Measurements from ENCODE around the gene CCDC12. TPM values are rescaled to one million over a fixed set of nuclear protein-coding genes. Genes with fewer than 3 reads are reported as not detected.

Gene CCDC12
- total RNA-seq, 1 experiment from 2014 or later, result 44.2 TPM

DNA sequence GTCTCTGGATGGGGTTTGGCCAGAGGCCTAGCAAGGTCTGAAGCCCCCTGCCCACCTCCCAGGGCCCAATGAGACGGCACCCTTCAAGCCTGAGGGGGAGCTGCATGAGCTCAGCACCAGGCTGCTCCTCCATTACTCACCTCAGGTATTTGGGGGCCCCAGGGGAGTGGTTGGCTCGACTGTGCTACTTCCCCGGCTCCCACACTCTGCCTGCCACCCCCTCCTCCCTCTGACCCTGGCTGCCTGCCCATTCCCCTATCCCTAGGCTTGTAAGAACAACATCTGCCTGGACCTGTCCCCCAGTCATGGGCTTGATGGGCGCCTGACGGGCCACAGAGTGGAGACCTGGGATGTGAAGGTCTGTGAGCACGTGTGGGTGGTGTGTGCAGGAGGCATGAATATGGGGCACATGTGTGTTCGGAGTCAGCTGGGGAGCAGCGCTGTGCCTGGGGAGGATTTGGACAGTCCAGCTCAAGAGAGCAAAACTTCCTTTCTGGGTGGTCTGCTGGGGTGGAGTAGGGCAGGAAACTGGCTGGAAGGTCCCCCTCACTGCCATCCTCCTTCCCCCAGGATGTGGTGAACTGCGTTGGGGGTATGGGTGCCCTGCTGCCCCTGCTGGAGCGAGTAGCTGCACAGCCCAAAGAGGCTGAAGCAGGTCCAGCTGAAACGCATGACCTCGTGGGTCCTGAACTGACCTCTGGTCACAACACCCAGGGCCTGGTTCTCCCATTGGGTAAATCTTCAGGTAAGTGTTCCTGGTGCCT lies 20.3 kb upstream of the CCDC12 start:
- no peak for ATAC-seq

DNA sequence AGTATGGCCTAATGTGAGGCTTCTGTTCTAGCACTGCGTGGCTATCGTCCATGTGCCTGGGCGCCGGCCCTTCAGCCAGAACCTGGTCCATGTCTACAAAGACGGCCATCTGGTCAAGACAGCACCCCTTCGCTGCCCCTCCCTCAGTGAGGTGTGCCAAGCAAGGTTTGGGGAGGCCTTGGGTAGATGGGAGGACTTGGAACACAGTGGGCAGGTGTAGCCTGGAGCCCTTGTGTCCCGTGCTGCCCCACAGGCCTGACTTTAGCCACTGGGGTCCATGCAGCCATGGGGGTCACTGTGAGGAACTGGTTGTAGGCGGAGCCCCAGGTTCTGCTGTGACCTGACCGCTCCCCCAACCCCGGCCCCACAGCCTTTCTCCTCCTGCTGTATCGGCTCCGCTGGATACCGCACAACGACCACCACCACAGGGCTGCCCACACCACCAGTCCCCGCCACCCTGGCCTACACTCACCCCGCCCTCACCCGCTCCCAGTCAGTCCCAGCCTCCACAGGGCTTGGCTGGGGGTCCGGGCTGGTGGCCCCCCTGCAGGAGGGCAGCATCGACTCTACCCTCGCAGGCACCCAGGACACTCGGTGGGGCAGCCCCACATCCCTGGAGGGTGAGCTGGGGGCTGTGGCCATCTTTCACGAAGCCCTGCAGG lies 19.5 kb upstream of the CCDC12 start:
- Histone ChIP-seq H3K4me1 (ENCODE audit: insufficient read depth, low read length) (peaks cover 9% of the 10 kb centered on the region), H3K36me3 (ENCODE audit: low read depth, low read length) (peaks cover 3% of the 10 kb centered on the region; the same call in 1 of the 2 replicates), H3K79me2 (ENCODE audit: low read length) (no peaks in the 10 kb centered on the region), H3K27ac (ENCODE audit: low read length) (no peak overlapping the region), H3K4me2 (ENCODE audit: low read length) (no peak overlapping the region), H3K4me3 (ENCODE audit: low read length) (no peak overlapping the region), H2AFZ (ENCODE audit: low read length) (no peak overlapping the region), H3K9ac (ENCODE audit: low read length) (no peak overlapping the region), H3K27me3 (ENCODE audit: low read length) (no peaks in the 10 kb centered on the region), H4K20me1 (ENCODE audit: low read length) (no peaks in the 10 kb centered on the region), H3K9me3 (ENCODE audit: low read length) (no peaks in the 10 kb centered on the region), H3K9me2 (replicated peaks; ENCODE audit: low read length) (no peaks in the 10 kb centered on the region), H3F3A (ENCODE audit: low read length, unreplicated experiment) (no peaks in the 10 kb centered on the region)
- POLR2A ChIA-PET (ENCODE audit: unreplicated experiment), result no interaction called here
- intact Hi-C loops (cut with micrococcal nuclease), result loop anchor here (5.0 kb wide), 1 partner anchor 74 kb away; no protein-coding TSS in a partner anchor
- no peak for ATAC-seq
- no TSS peak for BruUV-seq (replicated peaks)
- DNase-seq, result no peak
- CTCF ChIA-PET, result no interaction called here
- TF ChIP-seq CTCF (conservative IDR thresholded peaks at IDR 0.05; ENCODE audit: low read depth, low read length) (no peak), EZH2 (IDR thresholded peaks at IDR 0.05; ENCODE audit: low read length, unreplicated experiment) (no peak), EZH2phosphoT487 (IDR thresholded peaks at IDR 0.05; ENCODE audit: borderline replicate concordance, low read length) (no peak)

More for the DNA sequence above, 20.3 kb upstream of the CCDC12 start:
- CTCF ChIA-PET, result interaction anchor here (0.5 kb wide), 1 partner anchor 56 kb away, joined by 4 read pairs; no protein-coding TSS in a partner anchor
- Histone ChIP-seq H3K9ac (ENCODE audit: low read length) (no peak overlapping the region), H3K4me2 (ENCODE audit: low read length) (no peak overlapping the region), H3K9me3 (ENCODE audit: low read length) (no peaks in the 10 kb centered on the region), H3F3A (ENCODE audit: low read length, unreplicated experiment) (no peaks in the 10 kb centered on the region), H4K20me1 (ENCODE audit: low read length) (no peaks in the 10 kb centered on the region), H3K79me2 (ENCODE audit: low read length) (no peaks in the 10 kb centered on the region), H2AFZ (ENCODE audit: low read length) (no peak overlapping the region), H3K4me3 (ENCODE audit: low read length) (no peak overlapping the region), H3K27ac (ENCODE audit: low read length) (no peak overlapping the region), H3K4me1 (ENCODE audit: insufficient read depth, low read length) (peaks cover 9% of the 10 kb centered on the region), H3K36me3 (ENCODE audit: low read depth, low read length) (peaks cover 10% of the 10 kb centered on the region; the same call in 1 of the 2 replicates), H3K9me2 (replicated peaks; ENCODE audit: low read length) (no peaks in the 10 kb centered on the region), H3K27me3 (ENCODE audit: low read length) (no peaks in the 10 kb centered on the region)
- intact Hi-C loops (cut with micrococcal nuclease), result loop anchor here (5.0 kb wide), 1 partner anchor 75 kb away; no protein-coding TSS in a partner anchor
- TF ChIP-seq CTCF (conservative IDR thresholded peaks at IDR 0.05; ENCODE audit: low read depth, low read length) (no peak), EZH2 (IDR thresholded peaks at IDR 0.05; ENCODE audit: low read length, unreplicated experiment) (no peak), EZH2phosphoT487 (IDR thresholded peaks at IDR 0.05; ENCODE audit: borderline replicate concordance, low read length) (no peak)
- BruUV-seq (replicated peaks), result no TSS peak
- DNase-seq, result no peak
- POLR2A ChIA-PET (ENCODE audit: unreplicated experiment), result no interaction called here
